ENCODE results near the gene DCHS1.

DNA sequence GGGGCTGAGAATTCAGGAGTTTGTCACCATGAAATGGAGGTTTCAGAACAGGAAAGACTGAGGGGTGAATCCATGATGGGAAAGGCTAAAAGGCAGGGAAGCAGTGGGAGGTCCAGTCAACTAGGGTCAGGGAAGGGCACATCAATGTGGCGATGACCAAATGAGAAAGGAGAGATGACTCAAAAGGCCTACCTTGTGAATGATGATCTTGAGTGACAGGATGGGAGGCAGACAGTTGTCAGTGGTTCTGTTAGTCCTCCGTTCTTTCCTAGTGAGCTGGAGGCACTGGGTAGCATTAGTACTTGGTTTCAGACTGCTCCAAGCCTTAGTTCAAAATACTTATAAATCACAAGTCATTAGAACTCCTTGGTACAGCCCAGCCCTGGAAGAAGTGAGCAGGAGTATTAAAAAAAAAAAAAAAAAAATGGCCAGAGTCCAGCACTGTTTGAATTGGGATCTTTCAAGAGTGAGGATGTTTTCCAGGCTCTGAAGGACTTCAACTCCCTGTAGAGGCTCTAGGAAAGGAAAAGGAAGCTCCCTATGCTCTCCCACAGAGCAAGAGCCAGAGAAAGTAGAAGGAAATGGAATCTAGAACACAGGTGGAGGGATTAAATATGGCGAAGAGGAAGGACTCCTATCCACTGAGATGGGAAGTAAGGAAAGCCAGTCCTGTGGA is 8.3 kb upstream of the DCHS1 start:
- TF ChIP-seq, protein P1, sequence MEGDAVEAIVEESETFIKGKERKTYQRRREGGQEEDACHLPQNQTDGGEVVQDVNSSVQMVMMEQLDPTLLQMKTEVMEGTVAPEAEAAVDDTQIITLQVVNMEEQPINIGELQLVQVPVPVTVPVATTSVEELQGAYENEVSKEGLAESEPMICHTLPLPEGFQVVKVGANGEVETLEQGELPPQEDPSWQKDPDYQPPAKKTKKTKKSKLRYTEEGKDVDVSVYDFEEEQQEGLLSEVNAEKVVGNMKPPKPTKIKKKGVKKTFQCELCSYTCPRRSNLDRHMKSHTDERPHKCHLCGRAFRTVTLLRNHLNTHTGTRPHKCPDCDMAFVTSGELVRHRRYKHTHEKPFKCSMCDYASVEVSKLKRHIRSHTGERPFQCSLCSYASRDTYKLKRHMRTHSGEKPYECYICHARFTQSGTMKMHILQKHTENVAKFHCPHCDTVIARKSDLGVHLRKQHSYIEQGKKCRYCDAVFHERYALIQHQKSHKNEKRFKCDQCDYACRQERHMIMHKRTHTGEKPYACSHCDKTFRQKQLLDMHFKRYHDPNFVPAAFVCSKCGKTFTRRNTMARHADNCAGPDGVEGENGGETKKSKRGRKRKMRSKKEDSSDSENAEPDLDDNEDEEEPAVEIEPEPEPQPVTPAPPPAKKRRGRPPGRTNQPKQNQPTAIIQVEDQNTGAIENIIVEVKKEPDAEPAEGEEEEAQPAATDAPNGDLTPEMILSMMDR (IDR thresholded peaks at IDR 0.05; ENCODE audit: low read depth, low read length, poor library complexity, severe bottlenecking) = no peak
- TF ChIP-seq EZH2phosphoT487 (IDR thresholded peaks at IDR 0.05; ENCODE audit: borderline replicate concordance, low read length) = no peak

All from DOHH2 (cell line).